CD14-positive monocyte (primary cell): Measurements from ENCODE around the gene FAM174B. TPM values are rescaled to one million over a fixed set of nuclear protein-coding genes. Genes with fewer than 3 reads are reported as not detected.

Experiments used
- DNase-seq, 3 donors: peaks; one replicate each; pipeline ENCODE4 v3.0.0-alpha.2; 2011 to 2022
- H2AFZ ChIP-seq: 2 replicates; pipeline ENCODE4 v1.6.0; 2012; ENCODE audit warnings: mild to moderate bottlenecking, low read depth, low read length, inconsistent platforms; ENCODE audit not compliant: insufficient read depth, poor library complexity, severe bottlenecking
- H3K27ac ChIP-seq, 2 donors: 1 replicate in 1 of 2; 2 replicates in 1 of 2; pipeline ENCODE4 v1.5.1; 2012 to 2013; ENCODE audit warnings: low read length in 2 of 2, control low read depth in 1 of 2, inconsistent platforms in 1 of 2, low read depth in 1 of 2, mild to moderate bottlenecking in 1 of 2
- H3K27me3 ChIP-seq, 2 donors: one replicate each; pipeline versions ENCODE4 v1.6.0 to v1.6.1; 2011 to 2013; ENCODE audit warnings: low read length in 2 of 2; ENCODE audit not compliant: control insufficient read depth in 2 of 2, insufficient read depth in 2 of 2
- H3K36me3 ChIP-seq, 2 donors: replicated peaks in 1 of 2; 1 replicate in 1 of 2; 2 replicates in 1 of 2; pipeline versions ENCODE4 v1.5.1 to v1.6.1; 2012 to 2013; ENCODE audit warnings: low read length in 2 of 2, control low read depth in 1 of 2, inconsistent platforms in 1 of 2, mild to moderate bottlenecking in 1 of 2; ENCODE audit not compliant: insufficient read depth in 2 of 2, control insufficient read depth in 1 of 2
- H3K4me1 ChIP-seq, 2 donors: 1 replicate in 1 of 2; 2 replicates in 1 of 2; pipeline versions ENCODE4 v1.5.1 to v1.6.1; 2012 to 2013; ENCODE audit warnings: low read length in 2 of 2, control low read depth in 1 of 2, inconsistent platforms in 1 of 2, mild to moderate bottlenecking in 1 of 2, moderate library complexity in 1 of 2; ENCODE audit not compliant: insufficient read depth in 2 of 2, control insufficient read depth in 1 of 2
- H3K4me2 ChIP-seq: replicated peaks from 2 replicates; pipeline ENCODE3; 2012; ENCODE audit warnings: low read length, moderate library complexity, mild to moderate bottlenecking; ENCODE audit not compliant: poor library complexity, severe bottlenecking; ENCODE audit errors: extremely low read depth
- H3K4me3 ChIP-seq, 3 experiments: fragments of 200-600 bp in 1 of 3; sonication (generic) in 1 of 3; replicated peaks in 1 of 3; 1 replicate in 2 of 3; 2 replicates in 1 of 3; pipeline ENCODE4 v1.5.1; 2011 to 2013; ENCODE audit warnings: low read length in 3 of 3, mild to moderate bottlenecking in 3 of 3, control low read depth in 2 of 3, low read depth in 2 of 3, inconsistent platforms in 1 of 3, moderate library complexity in 1 of 3
- H3K79me2 ChIP-seq: 2 replicates; pipeline ENCODE4 v1.6.0; 2012; ENCODE audit warnings: mild to moderate bottlenecking, control low read depth, inconsistent platforms, low read length, moderate library complexity; ENCODE audit not compliant: insufficient read depth
- H3K9ac ChIP-seq: 2 replicates; pipeline ENCODE4 v1.6.0; 2017; ENCODE audit warnings: low read length, mild to moderate bottlenecking; ENCODE audit not compliant: insufficient read depth, poor library complexity, severe bottlenecking
- H3K9me3 ChIP-seq, 2 donors: replicated peaks in 1 of 2; 1 replicate in 1 of 2; 2 replicates in 1 of 2; pipeline versions ENCODE4 v1.5.1 to v1.6.1; 2012 to 2013; ENCODE audit warnings: low read length in 2 of 2, control low read depth in 1 of 2; ENCODE audit not compliant: control insufficient read depth in 1 of 2, insufficient read depth in 1 of 2
- H4K20me1 ChIP-seq: 2 replicates; pipeline ENCODE4 v1.6.0; 2012; ENCODE audit warnings: mild to moderate bottlenecking, low read length, control low read depth, moderate library complexity; ENCODE audit not compliant: insufficient read depth
- H3K27ac Mint-ChIP-seq, 7 donors: one replicate each; pipeline ENCODE4 v1.8.0; 2020; ENCODE audit warnings: mild to moderate bottlenecking in 7 of 7, mixed read lengths in 7 of 7, moderate library complexity in 6 of 7, inconsistent platforms in 2 of 7
- H3K27me3 Mint-ChIP-seq, 3 donors: one replicate each; pipeline ENCODE4 v1.8.0; 2021 to 2022; ENCODE audit warnings: low read depth in 3 of 3, mild to moderate bottlenecking in 3 of 3, mixed read lengths in 3 of 3, moderate library complexity in 3 of 3, inconsistent platforms in 1 of 3
- H3K36me3 Mint-ChIP-seq, 2 donors: one replicate each; pipeline ENCODE4 v1.8.0; 2020; ENCODE audit warnings: mixed read lengths in 2 of 2, inconsistent platforms in 1 of 2, mild to moderate bottlenecking in 1 of 2
- H3K4me1 Mint-ChIP-seq: one replicate; pipeline ENCODE4 v1.8.0; 2020; ENCODE audit warnings: mild to moderate bottlenecking, mixed read lengths
- H3K4me3 Mint-ChIP-seq, 2 donors: one replicate each; pipeline ENCODE4 v1.8.0; 2020; ENCODE audit warnings: mild to moderate bottlenecking in 2 of 2, mixed read lengths in 2 of 2, moderate library complexity in 1 of 2
- H3K9me3 Mint-ChIP-seq, 7 donors: one replicate each; pipeline ENCODE4 v1.8.0; 2020 to 2022; ENCODE audit warnings: mixed read lengths in 7 of 7, mild to moderate bottlenecking in 6 of 7, moderate library complexity in 6 of 7, inconsistent platforms in 2 of 7
- CTCF ChIP-seq: fragments of 200-600 bp; IDR thresholded peaks from one replicate; pipeline ENCODE4 v1.8.0; 2022; ENCODE audit warnings: antibody characterized with exemption, mild to moderate bottlenecking
- WGBS: methylation state at CpG from one replicate; pipeline ENCODE4 v1.1.5; 2013; ENCODE audit warnings: missing lambda C conversion rate; ENCODE audit not compliant: insufficient coverage; 5-methylcytosine and 5-hydroxymethylcytosine counted together
- intact Hi-C, 2 donors: fragments of 100-400 bp; cut with micrococcal nuclease; formaldehyde crosslinking; loops; one replicate each; pipeline versions ENCODE4 v1.15.0 to v1.15.1; 2023
- polyA plus RNA-seq, 3 donors: library from polyadenylated mRNA; depleted of rRNA in 1 of 3; unstranded in 2 of 3; stranded (reverse) in 1 of 3; fragments of 300-500 nt in 2 of 3; fragments of >200 nt in 1 of 3; fragmentation: Illumina TruSeq in 2 of 3; gene quantifications; 1 replicate in 2 of 3; 2 replicates in 1 of 3; pipeline ENCODE4 v1.2.3, GENCODE V29; 2012 to 2021

Gene FAM174B
- polyA plus RNA-seq, 3 donors: 2.2 to 4.7 (median 3.2) TPM

GRCh38 chr15:92631721-92632120, 23.9 kb downstream of the FAM174B start:
- no peak for DNase-seq
- H3K4me3 Mint-ChIP-seq: no peak overlapping the region
- H3K36me3 Mint-ChIP-seq: peaks cover 0 to 4% of the 10 kb centered on the region in 2 donors
- no peaks in the 10 kb centered on the region for H3K79me2 ChIP-seq
- H3K4me2 ChIP-seq: no peak overlapping the region
- no peak overlapping the region for H3K4me3 ChIP-seq
- H3K27me3 ChIP-seq: no peaks in the 10 kb centered on the region
- 89% methylated on average over 10 of the region's 11 CpGs for WGBS
- H3K9ac ChIP-seq: no peak overlapping the region
- no peak for TF ChIP-seq CTCF
- H3K9me3 Mint-ChIP-seq: peaks cover 0 to 7% (median 2%) of the 10 kb centered on the region in 7 donors
- H3K36me3 ChIP-seq: no peaks in the 10 kb centered on the region
- H3K27ac ChIP-seq: no peak overlapping the region
- peaks cover 0 to 4% (median 2%) of the 10 kb centered on the region in 3 donors for H3K27me3 Mint-ChIP-seq
- H3K4me1 ChIP-seq: no peaks in the 10 kb centered on the region
- H4K20me1 ChIP-seq: no peaks in the 10 kb centered on the region
- peaks cover 4% of the 10 kb centered on the region for H3K4me1 Mint-ChIP-seq
- H2AFZ ChIP-seq: no peak overlapping the region
- H3K9me3 ChIP-seq: no peaks in the 10 kb centered on the region
- intact Hi-C loops: no loop called here
- H3K27ac Mint-ChIP-seq: no peak overlapping the region

GRCh38 chr15:92629975-92630626, 25.5 kb downstream of the FAM174B start:
- H3K4me2 ChIP-seq: no peak overlapping the region
- no peaks in the 10 kb centered on the region for H3K27me3 ChIP-seq
- no peak overlapping the region for H3K27ac ChIP-seq
- H3K4me3 Mint-ChIP-seq: no peak overlapping the region
- H3K79me2 ChIP-seq: no peaks in the 10 kb centered on the region
- no peak overlapping the region for H3K9ac ChIP-seq
- H4K20me1 ChIP-seq: no peaks in the 10 kb centered on the region
- no peaks in the 10 kb centered on the region for H3K4me1 ChIP-seq
- no peak for TF ChIP-seq CTCF
- peaks cover 0 to 2% (median 0%) of the 10 kb centered on the region in 3 donors for H3K27me3 Mint-ChIP-seq
- no peaks in the 10 kb centered on the region for H3K9me3 ChIP-seq
- H3K36me3 Mint-ChIP-seq: peaks cover 0 to 4% of the 10 kb centered on the region in 2 donors
- 70% methylated on average over 3 of the region's 11 CpGs for WGBS
- H3K4me3 ChIP-seq: no peak overlapping the region
- no peak overlapping the region for H3K27ac Mint-ChIP-seq
- intact Hi-C loops: no loop called here
- H3K36me3 ChIP-seq: no peaks in the 10 kb centered on the region
- peaks cover 4% of the 10 kb centered on the region for H3K4me1 Mint-ChIP-seq
- peaks cover 0 to 7% (median 2%) of the 10 kb centered on the region in 7 donors for H3K9me3 Mint-ChIP-seq
- H2AFZ ChIP-seq: no peak overlapping the region
- no peak for DNase-seq
